T-helper 1 cell treated with Interleukin-12 subunit alpha and Interleukin-12 subunit beta and Interleukin-4 antibody, amounts not matched to agents 30 ng/mL and 1 ng/mL, for 36 hours (primary cell): Measurements from ENCODE around the gene ZSCAN4. TPM values are rescaled to one million over a fixed set of nuclear protein-coding genes. Genes with fewer than 3 reads are reported as not detected.

Source experiments
- intact Hi-C: fragments of 100-400 bp; cut with micrococcal nuclease; formaldehyde crosslinking; loops from one replicate; pipeline ENCODE4 v1.15.1; 2024
- total RNA-seq: library from RNA; stranded (reverse); gene quantifications from 2 replicates; pipeline ENCODE4 v1.2.3, GENCODE V29; 2022

The ZSCAN4 gene
- total RNA-seq: not detected in 2 replicates

GRCh38 chr19:57668635-57669034 is at the start of gene ZSCAN4:
TSS of gene ZSCAN4 (plus strand) at chr19:57668935. CDS start at chr19:57676146, 7,211 bp downstream.
- intact Hi-C loops: no loop called here

GRCh38 chr19:57620673-57621348 is 47.9 kb upstream of the ZSCAN4 start:
- intact Hi-C loops: no loop called here

- intact Hi-C loops: no loop called here
These were observed 45.6 kb upstream of the ZSCAN4 start for GRCh38 chr19:57623091-57623490.

- intact Hi-C loops: loop anchor here (1.0 to 2.0 kb wide), 26 partner anchors 19 to 1229 kb away; partner anchors contain the start of genes TRAPPC2B, ZNF134, ZNF154 and ZNF17
These were observed 35.5 kb upstream of the ZSCAN4 start, which contains the start of gene ZNF211 for GRCh38 chr19:57632987-57633831. TSS of gene ZNF211 (plus strand) at chr19:57633168. CDS start at chr19:57633347, 179 bp downstream.

GRCh38 chr19:57633832-57634131 is 35.0 kb upstream of the ZSCAN4 start:
- intact Hi-C loops: loop anchor here (1.0 to 2.0 kb wide), 25 partner anchors 19 to 1229 kb away; partner anchors contain the start of genes TRAPPC2B, ZNF134, ZNF154 and ZNF17

GRCh38 chr19:57637379-57637778 is 31.4 kb upstream of the ZSCAN4 start:
- intact Hi-C loops: no loop called here

GRCh38 chr19:57641715-57642234 is 27.0 kb upstream of the ZSCAN4 start:
- intact Hi-C loops: no loop called here

GRCh38 chr19:57642396-57643046 is 26.2 kb upstream of the ZSCAN4 start:
- intact Hi-C loops: no loop called here

GRCh38 chr19:57643734-57644133 is 25.0 kb upstream of the ZSCAN4 start:
- intact Hi-C loops: no loop called here

GRCh38 chr19:57648331-57649003 is 20.3 kb upstream of the ZSCAN4 start:
- intact Hi-C loops: no loop called here

- intact Hi-C loops: no loop called here
These were observed 17.1 kb upstream of the ZSCAN4 start for GRCh38 chr19:57651654-57651996.

- intact Hi-C loops: no loop called here
These were observed 15.0 kb upstream of the ZSCAN4 start for GRCh38 chr19:57653689-57654088.

- intact Hi-C loops: no loop called here
These were observed 13.3 kb upstream of the ZSCAN4 start for GRCh38 chr19:57655443-57655842.

- intact Hi-C loops: no loop called here
These were observed 12.4 kb upstream of the ZSCAN4 start for GRCh38 chr19:57656346-57656745.

GRCh38 chr19:57664269-57665127 is 4.2 kb upstream of the ZSCAN4 start:
- intact Hi-C loops: no loop called here

- intact Hi-C loops: no loop called here
These were observed 3.4 kb upstream of the ZSCAN4 start for GRCh38 chr19:57665261-57665806.

- intact Hi-C loops: no loop called here
These were observed 1.5 kb upstream of the ZSCAN4 start for GRCh38 chr19:57667228-57667627.

GRCh38 chr19:57671124-57671895 is 2.6 kb downstream of the ZSCAN4 start:
- intact Hi-C loops: no loop called here

GRCh38 chr19:57672466-57672865 is 3.7 kb downstream of the ZSCAN4 start:
- intact Hi-C loops: no loop called here
